ENCODE data around the gene CXCR6.

Gene CXCR6

DNA sequence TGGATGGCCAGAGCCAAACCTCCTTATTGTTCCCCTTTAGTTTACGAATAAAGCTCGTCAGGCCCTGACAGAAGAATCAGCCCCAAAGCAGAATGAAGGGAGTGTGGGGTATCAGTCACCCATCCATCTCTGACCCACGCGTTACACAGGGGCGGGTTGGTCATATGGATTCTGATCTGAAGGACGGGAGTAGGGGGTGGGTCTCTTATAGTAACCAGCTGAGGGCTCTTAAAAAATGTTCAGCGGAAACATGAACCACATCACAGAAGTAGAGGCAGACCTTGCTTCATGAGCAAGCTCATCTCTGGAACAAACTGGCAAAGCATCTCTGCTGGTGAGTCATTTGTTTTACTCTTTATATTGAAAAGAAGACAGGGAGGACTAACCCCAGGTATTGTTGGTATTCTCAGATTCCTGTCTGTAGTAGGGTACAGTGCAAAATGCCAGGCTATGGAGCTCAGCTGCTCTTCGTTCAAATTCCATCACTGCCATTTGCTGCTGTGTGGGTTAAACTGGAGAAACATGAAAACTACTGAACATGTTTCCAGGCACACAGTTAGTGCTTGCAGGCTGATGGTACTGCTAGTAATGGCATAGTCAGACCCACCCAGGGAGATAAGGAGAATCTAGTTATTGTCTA lies at the start of gene CXCR6:
Gene CXCR6 (plus strand): TSS at position 258 of the 640 bp plus-strand sequence. CDS start 3,018 bp downstream, outside the sequence.
- no peak for DNase-seq

DNA sequence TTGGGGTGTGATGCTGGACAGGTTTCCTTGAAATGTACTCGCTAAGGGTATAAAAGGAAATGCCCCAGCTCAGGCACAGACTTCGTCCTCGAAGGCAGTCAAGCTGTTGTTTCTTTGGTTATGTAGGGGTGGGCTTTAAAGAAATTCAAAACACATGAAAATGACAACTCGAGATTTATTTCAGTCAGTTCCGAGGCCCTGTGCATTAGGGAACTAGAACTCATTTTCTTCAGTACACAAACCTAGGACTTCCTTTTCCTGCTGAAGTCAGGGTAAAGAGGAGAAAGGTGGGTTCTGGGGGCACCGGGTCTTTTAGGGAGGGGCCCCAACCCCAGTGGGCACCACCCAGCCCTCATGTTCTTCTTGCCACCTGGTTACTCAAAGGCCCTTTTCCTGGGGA lies 49.2 kb upstream of the CXCR6 start:
- DNase-seq: no peak

DNA sequence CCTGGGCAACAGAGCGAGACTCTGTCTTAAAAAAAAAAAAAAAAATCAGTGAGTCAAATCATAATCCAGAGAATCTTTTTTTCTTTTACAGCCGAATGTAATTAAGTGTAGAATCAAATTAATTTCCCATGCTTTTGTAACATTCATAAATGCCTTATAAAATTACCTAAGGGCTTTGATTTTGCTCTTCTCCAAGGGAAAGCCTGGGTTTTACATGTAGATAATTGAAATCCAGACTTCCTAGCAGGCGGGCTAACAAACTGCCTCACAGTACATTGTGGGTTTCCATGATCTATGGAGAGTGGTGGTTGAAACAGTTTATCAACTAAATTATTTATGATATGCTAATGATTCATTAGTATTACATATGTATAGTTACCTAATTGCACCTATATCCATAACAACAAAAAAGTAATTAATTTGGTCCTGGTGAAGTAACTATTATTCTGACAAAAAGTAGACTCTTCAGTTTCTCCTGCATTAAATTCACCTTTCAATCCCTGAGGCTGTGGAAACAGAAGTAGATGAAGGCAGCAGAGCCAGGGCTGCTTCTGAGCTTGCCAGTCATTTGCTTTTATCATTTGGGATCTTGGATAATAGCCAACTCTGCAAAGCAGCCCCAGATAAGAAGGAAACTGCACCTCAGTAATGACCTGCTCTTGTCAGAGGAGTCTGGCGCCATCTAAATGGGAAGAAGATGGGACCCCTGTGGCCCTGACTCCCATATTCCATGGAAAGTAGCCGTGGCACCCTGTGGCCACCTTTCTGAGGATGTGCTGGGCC lies 47.4 kb upstream of the CXCR6 start:
- no peak for DNase-seq

DNA sequence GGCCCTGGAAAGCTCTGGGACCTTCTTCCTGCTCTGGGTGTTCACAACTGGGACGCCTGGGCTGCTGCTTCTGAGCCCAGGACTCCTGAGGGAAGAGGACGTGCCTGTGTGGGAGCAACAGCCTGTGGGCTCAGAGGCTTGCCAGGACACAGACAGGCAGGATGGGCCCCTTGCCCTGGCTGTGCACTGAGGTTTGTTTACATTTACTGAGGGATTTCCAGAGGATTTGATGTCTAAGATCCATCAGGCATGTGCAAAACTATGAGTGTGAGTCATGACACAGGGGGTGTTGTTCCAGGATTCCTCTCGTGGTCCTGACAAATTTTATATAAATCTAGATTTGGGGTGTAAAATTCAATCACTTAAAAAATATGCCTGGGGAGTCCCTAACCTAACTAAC lies 46.3 kb upstream of the CXCR6 start:
- no peak for DNase-seq

DNA sequence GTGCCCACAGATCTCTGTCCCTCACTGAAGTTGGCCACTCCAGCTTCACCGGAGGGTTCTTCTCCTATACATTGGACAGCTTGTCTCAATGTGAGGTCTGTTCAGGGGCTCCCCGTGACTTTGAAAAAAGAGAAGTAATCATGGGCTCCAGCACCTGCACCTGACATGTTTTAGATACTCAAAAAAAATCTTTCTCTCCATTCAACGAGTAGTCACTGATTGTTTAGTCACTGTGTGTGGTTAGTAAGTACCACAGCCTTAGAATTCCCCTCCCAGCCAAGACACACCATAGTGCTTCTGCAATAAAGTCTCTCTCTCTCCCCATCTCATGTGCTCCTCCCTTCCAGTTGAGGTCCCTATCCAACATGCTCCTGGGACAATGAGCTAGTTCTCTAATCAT lies 38.3 kb upstream of the CXCR6 start:
- no peak for DNase-seq

DNA sequence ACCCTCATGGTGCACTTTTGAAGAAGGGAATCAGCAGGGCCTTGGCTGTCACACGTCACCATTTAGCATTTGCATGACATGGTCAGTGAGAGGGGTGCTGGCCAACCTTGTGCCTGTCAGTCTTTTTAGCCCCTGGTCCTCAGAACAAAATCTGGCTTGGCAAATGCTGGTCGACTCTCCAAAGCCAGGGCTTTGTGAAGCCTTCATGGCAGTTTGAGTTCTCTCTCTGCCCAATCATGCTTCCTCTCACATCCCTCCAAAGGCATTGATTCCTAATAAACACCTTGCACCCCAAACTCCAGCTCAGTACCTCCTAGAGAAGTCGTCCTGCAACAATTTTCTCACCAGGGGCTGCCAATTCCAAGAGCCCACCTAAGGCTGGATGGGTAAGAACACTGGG lies 37.5 kb upstream of the CXCR6 start:
- no peak for DNase-seq

DNA sequence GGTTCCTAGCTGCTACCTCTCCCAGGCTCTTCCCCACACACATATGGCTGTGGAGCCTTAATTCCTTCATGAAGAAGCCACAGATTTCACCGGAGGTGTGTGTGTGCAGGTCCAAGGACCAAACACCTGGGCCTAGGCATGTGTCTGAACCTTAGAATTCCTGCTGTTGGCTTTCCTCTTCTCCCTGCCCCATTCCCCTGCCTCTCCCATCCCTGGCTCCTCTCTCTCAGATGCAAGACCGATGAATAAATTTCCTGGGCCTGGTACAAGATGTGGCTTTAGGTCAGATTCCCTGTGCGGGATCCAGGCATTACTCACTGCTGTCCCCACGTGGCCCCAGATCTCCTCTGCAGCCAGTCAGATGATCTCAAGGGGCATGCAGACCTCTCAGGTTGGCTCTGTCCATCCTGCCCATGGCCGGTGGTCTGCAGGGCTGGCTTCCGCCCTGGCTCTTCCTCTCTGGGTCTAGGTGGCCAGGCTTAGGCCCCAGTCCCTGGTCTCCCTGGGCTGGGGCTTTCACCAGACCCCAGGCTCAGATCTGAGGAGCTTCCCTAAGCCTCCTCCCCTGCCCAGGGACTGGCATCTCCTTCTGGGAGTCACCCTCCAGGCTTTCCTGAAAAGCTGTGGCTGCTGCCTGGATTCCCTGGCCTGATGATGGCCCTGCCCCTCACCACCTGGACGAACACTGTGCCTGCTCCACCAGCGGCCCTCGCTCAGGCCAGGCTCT lies 36.4 kb upstream of the CXCR6 start:
- DNase-seq: no peak

DNA sequence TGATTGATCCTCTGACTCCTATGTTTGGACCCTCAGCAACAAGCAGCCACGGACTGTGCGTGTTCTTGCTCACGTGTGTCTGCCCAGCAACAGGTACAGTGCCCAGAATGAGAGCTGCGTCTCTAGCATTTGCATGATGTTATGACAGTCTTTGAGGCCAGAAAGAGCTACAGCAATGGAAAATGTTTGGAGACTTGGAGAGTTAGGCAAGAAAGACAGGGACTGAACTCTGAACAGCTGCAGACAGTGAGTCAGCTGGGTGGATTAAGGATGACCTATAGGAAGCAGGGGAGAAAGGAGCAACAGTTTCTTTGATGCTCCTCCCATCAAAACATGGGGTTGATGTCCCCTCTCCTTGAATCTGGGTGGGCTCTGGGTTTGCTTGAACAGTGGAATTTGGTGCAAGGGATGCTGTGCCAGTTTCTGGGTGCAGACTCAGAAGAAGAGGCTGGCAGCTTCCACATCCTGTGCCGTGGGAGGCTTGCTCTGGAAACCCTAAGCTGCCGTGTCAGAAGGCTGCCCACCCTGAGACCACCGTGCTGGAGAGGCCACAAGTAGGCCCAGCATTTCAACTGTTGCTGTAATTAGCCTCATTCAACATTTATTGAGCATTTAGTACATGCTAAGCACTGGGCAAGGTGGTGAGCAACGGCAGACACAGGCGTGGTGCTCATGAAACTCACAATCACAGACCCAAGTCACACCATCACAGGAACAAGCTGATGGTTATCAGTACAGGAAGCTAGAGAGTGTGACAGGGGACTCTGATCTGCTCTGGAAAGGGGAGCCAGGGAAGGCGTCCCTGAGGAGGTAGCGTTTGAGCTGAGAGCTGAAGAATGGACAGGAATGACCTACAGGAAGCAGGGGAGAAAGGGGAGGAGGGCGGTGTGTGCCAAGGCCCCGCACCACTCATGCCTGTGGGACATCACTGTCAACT lies 35.2 kb upstream of the CXCR6 start:
- DNase-seq: no peak

DNA sequence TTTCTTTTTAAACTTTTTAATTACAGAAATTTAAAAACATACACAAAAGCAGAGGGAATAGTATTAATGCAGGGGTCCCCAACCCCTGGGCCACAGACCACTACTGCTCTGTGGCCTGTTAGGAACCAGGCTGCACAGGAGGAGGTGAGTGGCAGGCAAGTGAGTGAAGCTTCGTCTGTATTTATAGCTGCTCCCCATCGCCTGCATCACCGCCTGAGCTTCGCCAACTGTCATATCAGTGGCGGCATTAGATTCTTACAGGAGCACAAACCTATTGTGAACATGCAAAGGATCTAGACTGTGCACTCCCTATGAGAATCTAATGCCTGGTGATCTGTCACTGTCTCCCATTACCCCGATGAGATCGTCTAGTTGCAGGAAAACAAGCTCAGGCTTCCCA lies 34.5 kb upstream of the CXCR6 start:
- DNase-seq: no peak

DNA sequence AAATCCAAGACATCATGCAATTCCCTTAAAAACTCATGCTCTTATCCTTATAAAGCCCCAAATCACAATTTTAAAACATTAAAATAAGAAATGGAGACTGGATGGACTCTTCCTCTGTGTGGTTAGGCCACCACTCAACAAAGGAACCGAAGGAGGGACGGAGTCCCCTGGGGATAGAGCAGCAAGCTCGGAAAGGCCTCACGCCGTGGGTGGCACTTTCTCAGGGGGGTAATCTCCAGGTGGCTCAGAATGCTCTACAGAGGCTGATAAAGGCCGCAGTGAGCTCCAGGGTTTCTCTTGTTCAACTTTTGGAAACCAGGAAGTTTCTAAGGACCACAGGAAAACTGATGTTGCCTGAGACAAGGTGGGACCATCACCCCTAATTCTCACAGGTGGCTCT lies 33.7 kb upstream of the CXCR6 start:
- no peak for DNase-seq

DNA sequence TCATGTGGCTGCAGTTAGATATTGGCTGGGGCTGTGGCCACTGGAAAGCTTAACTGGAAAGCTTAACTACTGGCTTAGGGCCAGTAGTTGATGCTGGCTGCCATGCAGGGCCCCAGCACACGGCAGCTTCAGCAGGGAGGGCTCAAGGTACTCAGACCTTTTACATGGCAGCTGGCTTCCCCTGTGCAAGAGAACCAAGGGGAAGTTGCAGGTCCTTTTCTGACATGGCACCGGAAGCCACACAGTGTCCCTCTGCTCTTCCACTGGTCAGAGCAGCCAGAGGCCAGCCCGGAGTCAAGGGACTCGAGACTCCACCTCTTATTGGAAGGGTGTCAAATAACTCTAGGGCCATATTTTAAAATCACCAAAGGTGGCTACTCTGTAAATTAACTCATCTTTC lies 32.4 kb upstream of the CXCR6 start:
- no peak for DNase-seq

DNA sequence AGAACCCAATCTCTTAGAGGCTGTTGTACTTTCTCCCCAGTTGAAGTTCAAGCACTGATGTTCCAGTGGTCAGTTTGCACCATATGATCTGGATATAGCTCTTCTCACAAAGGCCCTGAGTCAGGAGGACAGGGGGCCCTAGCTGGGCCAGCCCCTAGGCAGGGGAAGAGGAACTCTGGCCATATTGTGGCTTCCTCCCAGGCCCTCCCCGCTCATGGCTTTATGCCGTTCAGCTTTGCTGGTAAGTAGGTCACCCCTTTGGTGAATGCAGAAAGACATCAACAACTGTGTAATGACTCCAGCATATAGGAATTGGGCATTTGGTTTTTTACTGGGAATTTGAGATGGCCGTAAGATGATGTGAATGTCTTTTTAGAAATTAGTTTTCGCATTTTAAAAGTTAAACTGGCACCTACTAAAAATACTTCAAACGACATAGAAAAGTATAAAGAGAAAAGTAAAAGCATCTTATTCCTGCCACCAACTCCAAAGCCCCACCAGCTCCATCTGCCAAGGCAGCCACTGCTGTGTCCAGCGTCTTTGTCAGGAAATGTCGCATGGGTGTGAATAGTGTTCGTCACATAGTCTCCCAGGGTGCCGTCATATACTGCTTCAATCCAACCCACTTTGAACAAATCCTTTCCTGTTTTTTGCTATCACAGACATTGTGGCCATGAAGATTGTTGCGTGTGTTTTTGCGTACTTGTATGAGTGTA lies 31.6 kb upstream of the CXCR6 start:
- DNase-seq: no peak

DNA sequence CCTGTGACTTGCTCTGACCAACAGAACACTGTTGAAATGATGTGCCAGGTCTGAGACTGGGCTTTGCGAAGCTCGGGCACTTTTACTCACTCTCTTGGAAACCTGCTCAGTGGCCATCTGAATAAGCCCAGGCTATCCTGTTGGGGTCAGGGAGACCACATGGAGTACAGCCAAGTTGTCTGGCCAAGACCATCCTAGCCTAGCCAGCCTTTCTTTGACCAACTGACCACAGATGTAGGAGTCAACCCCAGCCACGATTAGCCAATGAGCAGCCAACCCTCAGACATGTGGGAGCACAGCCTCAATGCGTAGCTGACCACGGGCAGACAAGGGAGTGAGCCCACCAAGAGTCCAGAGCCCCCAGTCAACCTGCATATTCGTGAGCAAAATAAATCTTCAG lies 30.8 kb upstream of the CXCR6 start:
- no peak for DNase-seq

DNA sequence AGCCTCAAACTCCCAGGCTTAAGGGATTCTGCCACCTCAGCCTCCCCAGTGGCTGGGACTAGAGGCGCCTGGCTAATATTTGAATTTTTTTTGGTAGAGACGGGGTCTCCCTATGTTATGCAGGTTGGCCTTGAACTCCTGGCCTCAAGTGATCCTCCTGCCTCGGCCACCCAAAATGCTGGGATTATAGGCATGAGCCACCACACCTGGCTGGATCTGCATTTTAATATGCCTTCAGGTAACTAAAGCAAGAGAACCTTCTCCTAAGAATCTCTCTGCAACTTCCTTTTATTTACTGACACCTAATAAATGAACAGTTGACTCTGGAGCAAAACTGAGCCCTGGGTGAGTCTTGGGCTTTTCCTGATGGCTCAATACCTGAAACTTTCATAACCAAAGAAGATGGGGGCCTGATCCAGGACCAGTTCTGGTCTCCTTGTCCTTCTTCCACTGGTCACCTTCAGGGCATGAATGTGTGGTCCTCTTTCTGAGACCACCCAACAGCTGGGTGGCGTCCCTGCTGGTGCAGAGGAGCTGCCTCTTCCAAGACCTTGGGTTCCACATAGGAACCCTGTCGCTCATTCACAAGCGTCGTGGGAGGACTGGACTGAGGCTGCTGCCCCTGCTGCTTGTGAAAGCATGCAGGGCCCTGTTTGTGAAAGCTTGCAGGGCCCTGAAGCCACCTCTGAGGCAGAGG lies 28.8 kb upstream of the CXCR6 start:
- no peak for DNase-seq

DNA sequence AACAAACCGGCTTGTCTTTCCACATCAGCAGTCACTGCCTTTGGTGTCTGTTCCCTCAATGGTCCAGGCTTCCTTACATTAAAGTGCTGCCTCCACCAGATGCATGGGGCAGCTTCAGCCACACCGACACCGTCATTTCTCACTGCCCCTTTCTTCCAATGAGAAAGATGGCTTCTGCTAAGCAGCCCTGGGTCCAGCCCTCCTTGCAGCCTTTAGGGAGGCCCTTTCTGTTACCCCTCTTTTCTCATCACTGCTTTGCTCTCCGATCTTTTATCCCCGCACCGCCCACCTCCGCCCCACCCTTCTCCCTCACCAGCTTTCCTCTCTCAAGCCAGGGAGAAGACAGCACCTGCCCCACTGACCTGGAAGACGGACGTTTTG lies 28.2 kb upstream of the CXCR6 start:
- no peak for DNase-seq

DNA sequence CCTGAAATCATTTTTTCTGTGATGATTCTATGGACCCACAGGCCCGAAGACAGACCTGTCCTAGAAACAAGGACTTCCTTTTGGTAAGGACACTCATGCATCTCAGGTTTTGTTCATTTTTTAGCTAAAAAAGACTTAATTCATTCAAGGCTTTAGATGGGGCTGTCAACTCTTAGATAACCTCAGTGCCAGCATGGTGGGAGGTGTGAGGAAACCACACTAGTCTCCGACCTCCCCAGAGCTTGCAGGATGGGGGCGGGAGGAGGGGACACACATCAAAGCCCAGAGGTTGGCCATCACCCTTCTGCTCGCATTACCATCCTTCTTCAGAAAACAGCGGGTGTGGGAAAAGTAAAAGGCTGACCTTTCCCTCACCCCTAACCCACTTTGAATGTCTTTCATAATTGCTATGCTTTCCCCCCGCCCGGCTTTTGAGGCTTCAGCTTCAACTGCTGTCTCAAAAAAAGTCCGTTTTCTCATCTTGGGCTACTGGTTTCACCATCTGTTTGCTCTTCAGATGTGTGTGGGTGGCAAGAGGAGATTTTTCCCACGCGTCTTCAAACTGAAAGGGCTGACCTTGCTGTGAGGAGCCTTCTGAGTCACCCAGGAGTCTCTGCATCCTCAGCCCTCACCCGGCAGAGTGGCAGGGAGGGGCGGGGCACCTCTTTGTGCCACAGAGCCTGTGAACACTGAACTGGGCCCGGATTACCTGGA lies 27.6 kb upstream of the CXCR6 start:
- no peak for DNase-seq

DNA sequence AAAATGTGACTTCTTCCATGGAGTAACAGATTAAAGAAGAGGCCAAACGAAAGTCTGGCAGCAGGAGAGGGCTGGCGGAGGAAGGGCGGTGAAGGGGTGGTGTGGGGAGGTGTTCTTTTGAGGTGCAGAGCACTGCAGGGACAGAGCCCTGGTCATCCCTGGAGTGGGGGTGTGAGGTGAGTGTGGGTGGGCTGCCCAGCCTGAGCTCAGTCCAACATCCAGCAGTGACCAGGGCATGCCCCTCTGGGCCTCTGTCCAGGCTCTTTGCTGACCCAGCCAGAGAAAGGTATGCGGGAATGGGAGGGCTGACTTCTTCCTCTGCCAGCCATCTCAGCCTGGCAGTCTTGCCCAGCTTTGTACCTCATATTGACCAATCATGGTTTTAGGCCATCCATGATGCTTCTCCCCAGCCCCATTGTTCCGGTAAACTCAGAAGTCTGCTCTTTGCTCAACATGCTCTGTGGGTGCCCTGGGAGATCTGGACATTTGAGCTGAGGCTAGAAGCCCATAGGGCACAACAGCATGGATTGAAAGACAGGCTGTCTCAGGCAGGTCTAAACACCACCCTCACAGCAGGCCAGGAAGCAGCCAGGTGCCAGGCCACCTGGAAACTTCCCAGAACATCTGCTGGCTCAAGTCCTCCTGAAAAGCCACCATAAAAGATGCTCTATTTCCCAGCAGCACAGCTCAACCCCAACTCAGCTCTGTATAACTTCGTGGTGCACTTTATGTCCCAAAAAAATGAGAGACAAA lies 25.9 kb upstream of the CXCR6 start:
- no peak for DNase-seq

DNA sequence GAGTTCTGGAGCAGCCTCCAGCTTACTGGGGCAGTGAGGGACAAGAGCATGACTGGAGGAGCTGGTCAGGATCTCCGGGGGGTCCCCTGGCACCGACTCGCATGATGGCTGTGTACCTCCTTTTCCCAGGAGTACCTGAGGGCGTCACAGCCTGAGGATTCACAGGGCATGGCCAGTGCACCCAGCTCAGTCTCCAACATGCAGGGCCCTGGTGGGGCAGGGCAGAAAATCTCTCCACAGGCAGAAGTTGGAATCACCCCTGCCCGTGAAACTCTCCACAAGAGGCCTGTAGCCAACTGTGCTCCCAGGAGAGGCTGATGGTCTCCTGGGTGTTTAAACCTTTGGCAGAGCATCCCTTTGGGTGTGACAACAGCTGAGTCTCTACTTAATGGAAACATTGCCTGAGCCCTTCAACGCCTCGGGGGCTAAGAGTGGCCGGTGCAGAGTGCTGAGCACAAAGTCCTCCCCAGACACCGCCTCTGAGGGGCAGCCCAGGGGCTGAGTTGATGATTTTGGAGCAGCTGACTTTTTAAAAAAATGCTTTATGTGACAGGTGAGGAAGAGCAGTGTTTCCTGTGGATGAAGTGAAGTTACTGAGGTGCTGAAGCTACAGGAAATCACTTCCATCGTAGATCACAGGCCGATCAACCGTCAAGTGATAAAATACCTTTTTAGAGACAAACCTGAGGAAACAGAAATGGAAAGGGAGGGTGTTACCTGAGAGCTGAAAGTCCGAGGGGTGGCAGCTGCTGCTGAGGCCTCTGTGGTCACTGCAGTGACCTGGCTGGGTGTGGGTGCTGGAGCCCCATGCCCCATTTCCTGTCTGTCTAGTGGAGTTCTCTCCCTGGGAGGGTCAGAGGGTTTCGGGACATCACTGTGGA lies 21.9 kb upstream of the CXCR6 start:
- DNase-seq: no peak

DNA sequence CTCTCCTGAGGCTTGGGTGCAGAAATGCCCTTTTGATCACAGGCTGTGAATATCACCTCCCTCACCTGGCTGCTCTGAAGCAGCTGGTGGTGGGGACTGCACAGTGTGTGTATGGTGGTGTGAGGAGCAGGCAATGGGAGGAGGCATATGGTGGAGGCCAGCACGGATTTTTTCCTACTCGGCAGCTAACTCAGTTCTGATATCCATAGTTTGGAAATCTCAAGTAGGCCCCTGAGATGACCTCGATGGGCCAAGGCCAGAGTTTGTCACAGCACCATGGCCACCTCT lies 21.3 kb upstream of the CXCR6 start:
- no peak for DNase-seq
